Mesothelial cell of epicardium (in vitro differentiated cells): ENCODE results near the gene ALOX15B. TPM values are rescaled to one million over a fixed set of nuclear protein-coding genes. Genes with fewer than 3 reads are reported as not detected.

Experiments
- DNase-seq, 2 experiments: peaks; one replicate each; pipeline ENCODE4 v3.0.0; 2021; ENCODE audit warnings: low spot score in 2 of 2; ENCODE audit not compliant: unreplicated experiment in 2 of 2
- H3K27ac Mint-ChIP-seq: 2 replicates; pipeline ENCODE4 v1.8.0; 2021; ENCODE audit warnings: mixed read lengths
- H3K27me3 Mint-ChIP-seq: 2 replicates; pipeline ENCODE4 v1.8.0; 2021; ENCODE audit warnings: low read depth, mixed read lengths
- H3K36me3 Mint-ChIP-seq: 2 replicates; pipeline ENCODE4 v1.8.0; 2021; ENCODE audit warnings: mixed read lengths
- H3K4me1 Mint-ChIP-seq: 2 replicates; pipeline ENCODE4 v1.8.0; 2021; ENCODE audit warnings: mixed read lengths
- H3K4me3 Mint-ChIP-seq: 2 replicates; pipeline ENCODE4 v1.8.0; 2021; ENCODE audit warnings: mild to moderate bottlenecking, moderate library complexity, mixed read lengths
- H3K9me3 Mint-ChIP-seq: 2 replicates; pipeline ENCODE4 v1.8.0; 2021; ENCODE audit warnings: mixed read lengths
- CTCF ChIP-seq: fragments of 200-600 bp; sonication (generic); IDR thresholded peaks from one replicate; pipeline ENCODE4 v1.5.0; 2021; ENCODE audit warnings: antibody characterized with exemption; ENCODE audit not compliant: unreplicated experiment
- total RNA-seq: library from RNA; stranded (reverse); gene quantifications from 3 replicates; pipeline ENCODE4 v1.2.1, GENCODE V29; 2021

ALOX15B gene
- total RNA-seq, 1 donor from 2014 or later = not detected

GRCh38 chr17:8079291-8080207, 40.7 kb downstream of the ALOX15B start:
- Mint-ChIP-seq H3K9me3 (no peaks in the 10 kb centered on the region), H3K27me3 (peaks cover 91% of the 10 kb centered on the region), H3K27ac (no peak overlapping the region), H3K4me3 (peak overlapping the region; percentile 75), H3K4me1 (peaks cover 8% of the 10 kb centered on the region), H3K36me3 (no peaks in the 10 kb centered on the region)
- peak; percentile 92 for TF ChIP-seq CTCF
- DNase-seq = peak; percentile 70 to 86

GRCh38 chr17:8080208-8080798, 41.4 kb downstream of the ALOX15B start:
- no peak for DNase-seq
- Mint-ChIP-seq H3K9me3 (no peaks in the 10 kb centered on the region), H3K27me3 (peaks cover 91% of the 10 kb centered on the region), H3K36me3 (no peaks in the 10 kb centered on the region), H3K27ac (no peak overlapping the region), H3K4me3 (peak overlapping the region; percentile 75), H3K4me1 (peaks cover 8% of the 10 kb centered on the region)
- TF ChIP-seq CTCF = peak; percentile 17

GRCh38 chr17:8080799-8081219, 42.0 kb downstream of the ALOX15B start:
- Mint-ChIP-seq H3K27me3 (peaks cover 91% of the 10 kb centered on the region), H3K9me3 (no peaks in the 10 kb centered on the region), H3K4me3 (no peak overlapping the region), H3K4me1 (peaks cover 8% of the 10 kb centered on the region), H3K27ac (no peak overlapping the region), H3K36me3 (no peaks in the 10 kb centered on the region)
- no peak for TF ChIP-seq CTCF
- DNase-seq = no peak

GRCh38 chr17:8081876-8082275, 43.0 kb downstream of the ALOX15B start:
- Mint-ChIP-seq H3K4me3 (no peak overlapping the region), H3K9me3 (no peaks in the 10 kb centered on the region), H3K27me3 (peaks cover 88% of the 10 kb centered on the region), H3K27ac (no peak overlapping the region), H3K4me1 (peaks cover 8% of the 10 kb centered on the region), H3K36me3 (no peaks in the 10 kb centered on the region)
- no peak for DNase-seq
- TF ChIP-seq CTCF = no peak

GRCh38 chr17:8082292-8082691, 43.4 kb downstream of the ALOX15B start:
- H3K27me3 Mint-ChIP-seq = peaks cover 88% of the 10 kb centered on the region
- no peak overlapping the region for H3K4me3 Mint-ChIP-seq
- no peak for TF ChIP-seq CTCF
- H3K27ac Mint-ChIP-seq = no peak overlapping the region
- peaks cover 8% of the 10 kb centered on the region for H3K4me1 Mint-ChIP-seq
- no peaks in the 10 kb centered on the region for H3K36me3 Mint-ChIP-seq
- no peaks in the 10 kb centered on the region for H3K9me3 Mint-ChIP-seq
- DNase-seq = no peak
